Fibroblast of skin of right biceps (primary cell): ENCODE data around the gene MIS18A.
"Not testable (repeated sequence)": the region's sequence is repeated elsewhere in the genome, so short reads cannot be mapped to it uniquely, and the experiment has no call there.

Source experiments
- DNase-seq: peaks from one replicate; pipeline ENCODE4 v3.0.0-alpha.2; 2013

The MIS18A gene

GRCh38 chr21:32303385-32303784 is 24.5 kb upstream of the MIS18A start:
- no peak for DNase-seq

- no peak for DNase-seq
Observed at GRCh38 chr21:32302560-32302959, 23.7 kb upstream of the MIS18A start.

- DNase-seq, result no peak
Observed at GRCh38 chr21:32301596-32301995, 22.7 kb upstream of the MIS18A start.

- no peak for DNase-seq
Observed at GRCh38 chr21:32300117-32300681, 21.4 kb upstream of the MIS18A start.

GRCh38 chr21:32299695-32300094 is 20.8 kb upstream of the MIS18A start:
- no peak for DNase-seq

- DNase-seq, result no peak
Observed at GRCh38 chr21:32298658-32299081, 19.8 kb upstream of the MIS18A start, which contains the start of gene MRAP. Gene MRAP, plus strand, starts transcription at chr21:32298855. Its CDS starts 117 bp downstream, at chr21:32298972.

- DNase-seq, result no peak
Observed at GRCh38 chr21:32298148-32298559, 19.3 kb upstream of the MIS18A start.

GRCh38 chr21:32297449-32297848 is 18.6 kb upstream of the MIS18A start:
- no peak for DNase-seq

GRCh38 chr21:32285476-32285875 is 6.6 kb upstream of the MIS18A start:
- DNase-seq, result no peak

- DNase-seq, result no peak
Observed at GRCh38 chr21:32282992-32283391, 4.1 kb upstream of the MIS18A start.

GRCh38 chr21:32281531-32281930 is 2.7 kb upstream of the MIS18A start:
- DNase-seq, result peak; percentile 22

GRCh38 chr21:32279377-32279680 is 480 bp upstream of the MIS18A start:
- no peak for DNase-seq

GRCh38 chr21:32278103-32278502 is 746 bp downstream of the MIS18A start:
- no peak for DNase-seq

GRCh38 chr21:32276671-32277070 is 2.2 kb downstream of the MIS18A start:
- no peak for DNase-seq

- DNase-seq, result no peak
Observed at GRCh38 chr21:32270748-32271147, 8.1 kb downstream of the MIS18A start.

GRCh38 chr21:32265321-32265720 is 13.5 kb downstream of the MIS18A start:
- DNase-seq, result not testable (repeated sequence)

- no peak for DNase-seq
Observed at GRCh38 chr21:32261929-32262328, 16.9 kb downstream of the MIS18A start.

GRCh38 chr21:32260130-32260529 is 18.7 kb downstream of the MIS18A start:
- no peak for DNase-seq

GRCh38 chr21:32258786-32259048 is 20.1 kb downstream of the MIS18A start:
- DNase-seq, result not testable (repeated sequence)

- peak; percentile 79 for DNase-seq
Observed at GRCh38 chr21:32257962-32258785, 20.7 kb downstream of the MIS18A start.

GRCh38 chr21:32256873-32257620 is 21.8 kb downstream of the MIS18A start:
- DNase-seq, result peak; percentile 92

- DNase-seq, result no peak
Observed at GRCh38 chr21:32256251-32256650, 22.6 kb downstream of the MIS18A start.

- peak; percentile 86 for DNase-seq
Observed at GRCh38 chr21:32253215-32253641, 25.6 kb downstream of the MIS18A start.

GRCh38 chr21:32252136-32252535 is 26.7 kb downstream of the MIS18A start:
- no peak for DNase-seq
